H1 (cell line): Measurements from ENCODE around the gene FRK. TPM values are rescaled to one million over a fixed set of nuclear protein-coding genes. Genes with fewer than 3 reads are reported as not detected.

Experiments
- BACH1 ChIP-seq: IDR thresholded peaks from 2 replicates; pipeline ENCODE4 v1.6.1; 2012; ENCODE audit warnings: low read length, improper control_type of control experiment
- CHD1 ChIP-seq: IDR thresholded peaks from 2 replicates; pipeline ENCODE4 v1.6.1; 2012; ENCODE audit warnings: low read depth, low read length, improper control_type of control experiment
- CHD7 ChIP-seq: fragments of 300-600 bp; sonication (generic); IDR thresholded peaks from 2 replicates; pipeline ENCODE4 v1.7.1; 2012; ENCODE audit warnings: low read length, moderate library complexity, mild to moderate bottlenecking, inconsistent platforms; ENCODE audit not compliant: insufficient replicate concordance
- CREB1 ChIP-seq: IDR thresholded peaks from 2 replicates; pipeline ENCODE4 v1.6.1; 2012; ENCODE audit warnings: inconsistent platforms
- EZH2 ChIP-seq: fragments of 200-600 bp; sonication (generic); IDR thresholded peaks from 2 replicates; pipeline ENCODE4 v1.7.1; 2012; ENCODE audit warnings: low read depth, mild to moderate bottlenecking, moderate library complexity, low read length, inconsistent platforms; ENCODE audit not compliant: severe bottlenecking
- MAFK ChIP-seq: IDR thresholded peaks from 2 replicates; pipeline ENCODE4 v1.6.1; 2012; ENCODE audit warnings: low read depth, mild to moderate bottlenecking, improper control_type of control experiment, low read length
- RNF2 ChIP-seq: fragments of 200-900, 300-1000 bp; sonication (generic); IDR thresholded peaks from 2 replicates; pipeline ENCODE4 v1.7.1; 2016; ENCODE audit warnings: borderline replicate concordance, low read depth, mild to moderate bottlenecking, antibody characterized with exemption, low read length; ENCODE audit not compliant: poor library complexity, severe bottlenecking; ENCODE audit errors: missing control alignments
- polyA plus RNA-seq, 7 experiments: library from polyadenylated mRNA; depleted of rRNA in 3 of 7; stranded (reverse) in 5 of 7; unstranded in 2 of 7; fragments of >200 nt in 5 of 7; fragments of 200-250 nt in 2 of 7; gene quantifications; 1 replicate in 5 of 7; 2 replicates in 1 of 7; 4 replicates in 1 of 7; pipeline versions ENCODE4 v1.2.1 to v1.2.3, GENCODE V29; 2011 to 2013; ENCODE audit warnings: missing spikeins in 2 of 7, mixed read lengths in 2 of 7
- total RNA-seq: library from RNA; stranded (reverse); fragmentation: NEBNext Ultra II Directional; extraction: Animal tissue kit (Norgen Biotek cat#: 25700); gene quantifications from 2 replicates; pipeline ENCODE4 v1.2.1, GENCODE V29; 2021
- TF ChIP-seq, protein P1 (sequence below): IDR thresholded peaks from 2 replicates; pipeline ENCODE4 v1.6.1; 2012; ENCODE audit warnings: low read length, inconsistent platforms

The FRK gene
- total and polyA plus RNA-seq, 2 of the 8 experiments (the other 6 are each of a cell fraction or from before 2014, with no cell fraction given) = 0.11 to 0.24 TPM

- TF ChIP-seq CHD7 (no peak), BACH1 (no peak), CHD1 (no peak), MAFK (no peak), RNF2 (no peak), EZH2 (no peak), CREB1 (no peak)
- TF ChIP-seq, protein P1, sequence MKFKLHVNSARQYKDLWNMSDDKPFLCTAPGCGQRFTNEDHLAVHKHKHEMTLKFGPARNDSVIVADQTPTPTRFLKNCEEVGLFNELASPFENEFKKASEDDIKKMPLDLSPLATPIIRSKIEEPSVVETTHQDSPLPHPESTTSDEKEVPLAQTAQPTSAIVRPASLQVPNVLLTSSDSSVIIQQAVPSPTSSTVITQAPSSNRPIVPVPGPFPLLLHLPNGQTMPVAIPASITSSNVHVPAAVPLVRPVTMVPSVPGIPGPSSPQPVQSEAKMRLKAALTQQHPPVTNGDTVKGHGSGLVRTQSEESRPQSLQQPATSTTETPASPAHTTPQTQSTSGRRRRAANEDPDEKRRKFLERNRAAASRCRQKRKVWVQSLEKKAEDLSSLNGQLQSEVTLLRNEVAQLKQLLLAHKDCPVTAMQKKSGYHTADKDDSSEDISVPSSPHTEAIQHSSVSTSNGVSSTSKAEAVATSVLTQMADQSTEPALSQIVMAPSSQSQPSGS = no peak
- TF ChIP-seq, all 59 proteins: peak for 0
Observed at GRCh38 chr6:116104636-116105035, 43.9 kb upstream of the FRK start (continued).
